K562 (cell line): Measurements from ENCODE around the gene SYNE2. TPM values are rescaled to one million over a fixed set of nuclear protein-coding genes. Genes with fewer than 3 reads are reported as not detected.

Experiments used
- ATAC-seq: fragments of 200-7000 bp; cut with Tn5 transposase; 3 replicates; pipeline ENCODE4 v1.9.1; 2020; ENCODE audit warnings: moderate library complexity
- BruUV-seq: library from RNA; stranded (reverse); fragments of 400-500 nt; replicated peaks from 2 replicates; lab custom pipeline; 2021; lab: Mats Ljungman, UMichigan
- CTCF ChIA-PET: fragments of 300-600 bp; formaldehyde crosslinking; extraction: SDS; loops from one replicate; lab custom pipeline; 2021; ENCODE audit warnings: low intra/inter-chr PET ratio; lab: Yijun Ruan, JAX
- POLR2A ChIA-PET: fragments of 300-600, 350-650 bp; sonication (Branson Sonifier 250); formaldehyde crosslinking; extraction: SDS; loops from one replicate; lab custom pipeline; 2021; ENCODE audit warnings: antibody characterized with exemption, inconsistent platforms; lab: Yijun Ruan, JAX
- DNase-seq, 4 experiments: peaks; one replicate each; pipeline versions ENCODE4 v3.0.0 to v3.0.0-alpha.2; 2011 to 2018; ENCODE audit warnings: low spot score in 3 of 4, mixed read lengths in 3 of 4; ENCODE audit errors: extremely low read depth in 1 of 4
- FAIRE-seq: peaks from 2 replicates; lab custom pipeline; 2011; peaks lifted over from hg19 to GRCh38; lab: Jason Lieb, UNC
- H2AFZ ChIP-seq: 2 replicates; pipeline ENCODE4 v1.6.0; 2011; ENCODE audit warnings: low read depth, low read length, control low read depth, inconsistent platforms
- H3K27ac ChIP-seq: fragments of 200-600 bp; 3 replicates; pipeline ENCODE4 v1.8.0; 2011; ENCODE audit warnings: low read depth, mild to moderate bottlenecking, control low read depth, inconsistent platforms, low read length, moderate library complexity, mixed read lengths; ENCODE audit errors: extremely low read depth
- H3K27me3 ChIP-seq, 2 experiments: fragments of 300-600 bp in 1 of 2; 2 replicates in 1 of 2; 3 replicates in 1 of 2; pipeline versions ENCODE4 v1.6.0 to v1.8.0; 2011; ENCODE audit warnings: inconsistent platforms in 2 of 2, low read length in 2 of 2, mild to moderate bottlenecking in 1 of 2, mixed read lengths in 1 of 2, moderate library complexity in 1 of 2; ENCODE audit not compliant: control insufficient read depth in 2 of 2, insufficient read depth in 2 of 2
- H3K36me3 ChIP-seq: fragments of 300-600 bp; 3 replicates; pipeline ENCODE4 v1.8.0; 2011; ENCODE audit warnings: mild to moderate bottlenecking, low read length, inconsistent platforms; ENCODE audit not compliant: control insufficient read depth, insufficient read depth
- H3K4me1 ChIP-seq, 2 experiments: fragments of 200-600 bp in 1 of 2; replicated peaks in 1 of 2; 2 replicates in 1 of 2; 3 replicates in 1 of 2; pipeline versions ENCODE4 v1.5.1 to v1.8.0; 2011; ENCODE audit warnings: inconsistent platforms in 2 of 2, low read length in 2 of 2, mild to moderate bottlenecking in 1 of 2, mixed read lengths in 1 of 2, moderate library complexity in 1 of 2; ENCODE audit not compliant: control insufficient read depth in 2 of 2, insufficient read depth in 2 of 2
- H3K4me2 ChIP-seq: 2 replicates; pipeline ENCODE4 v1.6.1; 2011; ENCODE audit warnings: low read length, control low read depth, inconsistent platforms, mixed read lengths; ENCODE audit not compliant: insufficient read depth
- H3K4me3 ChIP-seq: fragments of 200-600 bp; sonication (generic), shearing (Covaris generic); 2 replicates; pipeline ENCODE4 v1.5.1; 2016; ENCODE audit warnings: control low read depth, inconsistent platforms
- H3K79me2 ChIP-seq: fragments of 200-600 bp; 3 replicates; pipeline ENCODE4 v1.8.0; 2011; ENCODE audit warnings: low read length, inconsistent platforms; ENCODE audit not compliant: control insufficient read depth, insufficient read depth
- H3K9ac ChIP-seq, 2 experiments: 2 replicates each; pipeline versions ENCODE4 v1.6.0 to v1.6.1; 2011; ENCODE audit warnings: low read depth in 2 of 2, low read length in 2 of 2, control low read depth in 1 of 2, inconsistent platforms in 1 of 2, mild to moderate bottlenecking in 1 of 2, mixed read lengths in 1 of 2; ENCODE audit not compliant: insufficient read depth in 1 of 2
- H3K9me1 ChIP-seq: one replicate; pipeline ENCODE4 v1.6.0; 2011; ENCODE audit warnings: inconsistent platforms, mild to moderate bottlenecking, low read length, moderate library complexity; ENCODE audit not compliant: control insufficient read depth, insufficient read depth
- H3K9me3 ChIP-seq: replicated peaks from 2 replicates; pipeline ENCODE4 v1.5.1; 2011; ENCODE audit warnings: low read depth, low read length, inconsistent platforms; ENCODE audit not compliant: control insufficient read depth, insufficient read depth
- H4K20me1 ChIP-seq: replicated peaks from 2 replicates; pipeline ENCODE4 v1.6.1; 2011; ENCODE audit warnings: low read length, inconsistent platforms, mixed read lengths; ENCODE audit not compliant: control insufficient read depth, insufficient read depth
- BDP1 ChIP-seq: IDR thresholded peaks from 3 replicates; pipeline ENCODE4 v1.6.1; 2011; ENCODE audit not compliant: insufficient read length, insufficient read depth
- BRCA1 ChIP-seq, 2 experiments: fragments of 450-650 bp in 1 of 2; sonication (generic) in 1 of 2; formaldehyde crosslinking in 1 of 2; IDR thresholded peaks; 2 replicates each; pipeline versions ENCODE4 v1.5.0 to v1.6.1; 2017 to 2020; ENCODE audit warnings: mild to moderate bottlenecking in 1 of 2, missing genetic modification reagents in 1 of 2
- ETV1 ChIP-seq: fragments of 450-650 bp; conservative IDR thresholded peaks from 2 replicates; pipeline ENCODE4 v1.6.1; 2016; ENCODE audit warnings: missing genetic modification characterization, control low read depth, low read depth, missing compliant biosample characterization
- HLTF ChIP-seq: fragments of 450-650 bp; IDR thresholded peaks from 2 replicates; pipeline ENCODE4 v1.6.1; 2016
- ILF3 ChIP-seq: fragments of 450-650 bp; IDR thresholded peaks from 2 replicates; pipeline ENCODE4 v1.6.1; 2018; ENCODE audit warnings: antibody characterized with exemption, mild to moderate bottlenecking, moderate library complexity, borderline replicate concordance
- MCM5 ChIP-seq: fragments of 450-650 bp; IDR thresholded peaks from 2 replicates; pipeline ENCODE4 v1.6.1; 2016; ENCODE audit warnings: low read depth
- MYBL2 ChIP-seq, 2 experiments: fragments of 450-650 bp in 1 of 2; sonication (generic) in 1 of 2; formaldehyde crosslinking in 1 of 2; IDR thresholded peaks; 2 replicates each; pipeline versions ENCODE4 v1.6.1 to v1.8.1; 2017 to 2022; ENCODE audit warnings: borderline replicate concordance in 1 of 2, inconsistent platforms in 1 of 2, low read depth in 1 of 2, mild to moderate bottlenecking in 1 of 2, missing genetic modification reagents in 1 of 2, moderate library complexity in 1 of 2
- PHF20 ChIP-seq: fragments of 450-650 bp; IDR thresholded peaks from 2 replicates; pipeline ENCODE4 v1.6.1; 2018; ENCODE audit not compliant: partially characterized antibody
- RB1 ChIP-seq: fragments of 450-650 bp; IDR thresholded peaks from 2 replicates; pipeline ENCODE4 v1.6.1; 2017; ENCODE audit warnings: low read depth, mild to moderate bottlenecking
- RBBP5 ChIP-seq: fragments of 200-600 bp; sonication (generic); IDR thresholded peaks from 2 replicates; pipeline ENCODE4 v1.6.1; 2012; ENCODE audit warnings: borderline replicate concordance, mild to moderate bottlenecking, low read length, control low read depth, inconsistent platforms; ENCODE audit not compliant: insufficient read depth, poor library complexity, severe bottlenecking
- RHOXF2B ChIP-seq: fragments of 250-450 bp; sonication (Bioruptor Pico); conservative IDR thresholded peaks from 2 replicates; pipeline ENCODE4 v1.5.1; 2021
- WHSC1 ChIP-seq: IDR thresholded peaks from one replicate; pipeline ENCODE4 v1.6.1; 2012; ENCODE audit warnings: low read length, control low read depth, inconsistent platforms
- WGBS: fragments of 100-300 bp; shearing (Covaris generic); methylation state at CpG from one replicate; pipeline ENCODE4 v1.1.6; 2016; ENCODE audit warnings: low coverage, mixed read lengths; ENCODE audit not compliant: insufficient coverage; ENCODE audit errors: missing lambda C conversion rate; 5-methylcytosine and 5-hydroxymethylcytosine counted together
- in situ Hi-C: fragments of 300-500 bp; cut with MboI; formaldehyde crosslinking; loops from 4 replicates; pipeline ENCODE4 v1.15.0; 2018; ENCODE audit warnings: inconsistent platforms, mixed read lengths
- intact Hi-C: fragments of 100-400 bp; cut with micrococcal nuclease; formaldehyde crosslinking; loops from 2 replicates; pipeline ENCODE4 v1.14.2; 2022
- polyA plus RNA-seq, 8 experiments: library from polyadenylated mRNA; depleted of rRNA in 4 of 8; stranded (reverse) in 5 of 8; unstranded in 3 of 8; fragments of >200 nt; fragmentation: Nextera tagmentation in 2 of 8; fragmentation: Illumina TruSeq in 1 of 8; extraction: Ambion mirVana in 2 of 8; extraction: Trizol in 1 of 8; gene quantifications; 2 replicates each; pipeline versions ENCODE4 v1.2.1 to v1.2.3, GENCODE V29; 2011 to 2014; ENCODE audit warnings: inconsistent platforms in 1 of 8, missing spikeins in 1 of 8
- total RNA-seq, 7 experiments: library from RNA; depleted of rRNA in 6 of 7; stranded (reverse); fragments of >200 nt in 6 of 7; fragmentation: Illumina TruSeq in 2 of 7; extraction: Trizol in 2 of 7; gene quantifications; 2 replicates each; pipeline versions ENCODE4 v1.2.1 to v1.2.3, GENCODE V29; 2011 to 2021; ENCODE audit warnings: low replicate concordance in 1 of 7
- TF ChIP-seq, protein P1 (sequence below): fragments of 450-650 bp; formaldehyde crosslinking; IDR thresholded peaks from 2 replicates; pipeline ENCODE4 v1.4.0; 2020; ENCODE audit warnings: mild to moderate bottlenecking

The SYNE2 gene
- total and polyA plus RNA-seq, 9 of the 15 experiments (the other 6 are each of a cell fraction or from before 2014, with no cell fraction given): 0.06 to 0.53 (median 0.11) TPM

DNA sequence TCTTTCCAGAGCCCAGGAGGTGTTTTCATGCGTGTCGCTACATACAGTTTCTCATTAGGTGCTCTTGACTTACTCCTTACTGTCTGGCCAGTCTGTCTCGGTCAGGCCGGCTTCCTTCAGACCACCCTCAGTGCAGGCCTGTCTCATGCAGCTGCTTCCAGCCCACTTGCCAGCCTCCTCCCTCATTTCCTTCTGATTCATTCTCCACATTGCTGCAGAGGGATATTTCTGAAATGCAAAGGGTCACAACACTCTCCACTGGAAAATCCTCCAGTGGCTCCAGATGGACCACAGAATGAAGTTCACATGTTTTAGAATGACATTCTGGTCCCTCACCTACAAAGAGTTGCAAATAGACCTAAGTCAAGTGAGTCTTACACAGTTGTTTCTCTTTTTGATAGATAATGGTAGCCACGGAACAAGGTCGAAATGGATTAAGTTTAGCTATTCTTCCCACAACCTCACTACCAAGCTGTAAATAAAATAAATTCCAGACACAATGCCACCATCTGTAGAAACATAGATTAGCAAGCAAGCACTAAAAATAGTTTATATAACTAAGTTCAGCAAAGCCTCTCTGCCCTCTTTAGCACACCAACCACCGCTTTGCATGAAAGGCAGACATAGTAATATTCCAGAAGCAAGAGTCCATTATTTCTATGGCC, 294.5 kb downstream of the SYNE2 start (continued):
- TF ChIP-seq, protein P1, sequence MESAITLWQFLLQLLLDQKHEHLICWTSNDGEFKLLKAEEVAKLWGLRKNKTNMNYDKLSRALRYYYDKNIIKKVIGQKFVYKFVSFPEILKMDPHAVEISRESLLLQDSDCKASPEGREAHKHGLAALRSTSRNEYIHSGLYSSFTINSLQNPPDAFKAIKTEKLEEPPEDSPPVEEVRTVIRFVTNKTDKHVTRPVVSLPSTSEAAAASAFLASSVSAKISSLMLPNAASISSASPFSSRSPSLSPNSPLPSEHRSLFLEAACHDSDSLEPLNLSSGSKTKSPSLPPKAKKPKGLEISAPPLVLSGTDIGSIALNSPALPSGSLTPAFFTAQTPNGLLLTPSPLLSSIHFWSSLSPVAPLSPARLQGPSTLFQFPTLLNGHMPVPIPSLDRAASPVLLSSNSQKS (CRISPR knock-in tag): no peak
- TF ChIP-seq RB1 (no peak), ILF3 (no peak)
- TF ChIP-seq, all 486 proteins: peak for 0

DNA sequence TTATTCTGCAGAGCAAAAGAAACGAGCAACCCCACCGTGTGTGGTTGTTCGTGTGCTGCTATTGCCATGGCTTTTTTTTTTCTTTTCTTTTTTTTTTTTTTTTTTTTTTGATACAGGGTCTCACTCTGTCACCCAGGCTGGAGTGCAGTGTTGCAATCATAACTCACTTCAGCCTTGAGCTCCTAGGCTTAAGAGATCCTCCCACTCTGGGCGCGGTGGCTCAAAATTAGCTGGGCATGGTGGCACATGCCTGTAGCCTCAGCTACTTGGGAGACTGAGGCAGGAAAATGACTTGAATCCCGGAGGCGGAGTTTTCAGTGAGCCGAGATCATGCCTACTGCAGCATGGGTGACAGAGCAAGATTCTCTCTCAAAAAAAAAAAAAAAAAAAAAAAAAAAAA, 297.1 kb downstream of the SYNE2 start:
- no peak overlapping the region for H2AFZ ChIP-seq
- H4K20me1 ChIP-seq: no peaks in the 10 kb centered on the region
- no peak overlapping the region for H3K9ac ChIP-seq
- no peak overlapping the region for H3K27ac ChIP-seq
- DNase-seq (no peak), ATAC-seq (no peak), FAIRE-seq (no peak)
- no peak for TF ChIP-seq BDP1
- TF ChIP-seq MCM5: no peak
- no peak for TF ChIP-seq MYBL2 (IDR thresholded peaks at IDR 0.05; ENCODE audit: low read depth)
- TF ChIP-seq MYBL2 (CRISPR knock-in tag; IDR thresholded peaks at IDR 0.05; ENCODE audit: borderline replicate concordance): no peak
- no peak for TF ChIP-seq RBBP5
- TF ChIP-seq WHSC1: no peak
- TF ChIP-seq BRCA1 (IDR thresholded peaks at IDR 0.05): no peak
- TF ChIP-seq BRCA1 (CRISPR knock-in tag; IDR thresholded peaks at IDR 0.05): no peak
- TF ChIP-seq RHOXF2B: no peak
- TF ChIP-seq PHF20: no peak
- TF ChIP-seq ETV1: no peak
- TF ChIP-seq HLTF: no peak
- ChIA-PET CTCF (no interaction called here), POLR2A (interaction anchor here (0.5 kb wide), 1 partner anchor 45 kb away, joined by 4 read pairs; no protein-coding TSS in a partner anchor)
- H3K4me2 ChIP-seq: no peak overlapping the region
- in situ Hi-C loops: no loop called here
- H3K9me1 ChIP-seq: no peaks in the 10 kb centered on the region
- no peaks in the 10 kb centered on the region for H3K79me2 ChIP-seq
- no peaks in the 10 kb centered on the region for H3K9me3 ChIP-seq
- 3% methylated on average over 6 of the region's 8 CpGs for WGBS
- intact Hi-C loops: no loop called here
- no TSS peak for BruUV-seq
- no peaks in the 10 kb centered on the region for H3K36me3 ChIP-seq
- peaks cover 5 to 9% of the 10 kb centered on the region in 2 experiments; a peak in 4 of 5 replicates for H3K27me3 ChIP-seq
- no peaks in the 10 kb centered on the region for H3K4me1 ChIP-seq
- no peak overlapping the region for H3K4me3 ChIP-seq
